Mammary microvascular endothelial cell (primary cell): ENCODE measurements around the gene ROBO1. TPM values are rescaled to one million over a fixed set of nuclear protein-coding genes. Genes with fewer than 3 reads are reported as not detected.

Source experiments
- total RNA-seq: library from RNA; depleted of rRNA; stranded (reverse); fragments of >200 nt; gene quantifications from 2 replicates; pipeline ENCODE4 v1.2.3, GENCODE V29; 2015

ROBO1 gene
- total RNA-seq, result 2.6 and 4.1 TPM in 2 replicates

GRCh38 chr3:79767905-79768267, at the start of gene ROBO1:
ROBO1 (minus strand) TSS chr3:79767998.

